T-helper 1 cell treated with Interleukin-12 subunit alpha and Interleukin-12 subunit beta and Interleukin-4 antibody, amounts not matched to agents 30 ng/mL and 1 ng/mL, for 36 hours (primary cell): ENCODE measurements around the gene ICAM5. TPM values are rescaled to one million over a fixed set of nuclear protein-coding genes. Genes with fewer than 3 reads are reported as not detected.

Experiments
- intact Hi-C: fragments of 100-400 bp; cut with micrococcal nuclease; formaldehyde crosslinking; loops from one replicate; pipeline ENCODE4 v1.15.1; 2024
- total RNA-seq: library from RNA; stranded (reverse); gene quantifications from 2 replicates; pipeline ENCODE4 v1.2.3, GENCODE V29; 2022

Gene ICAM5
- total RNA-seq, 1 donor from 2014 or later: 0.37 TPM

GRCh38 chr19:10290357-10290875, 664 bp downstream of the ICAM5 start:
- intact Hi-C loops: loop anchor here (2.0 kb wide), 1 partner anchor 222 kb away; no protein-coding TSS in a partner anchor

GRCh38 chr19:10290876-10291553, 1.3 kb downstream of the ICAM5 start:
- intact Hi-C loops: loop anchor here (2.0 kb wide), 1 partner anchor 222 kb away; no protein-coding TSS in a partner anchor

DNA sequence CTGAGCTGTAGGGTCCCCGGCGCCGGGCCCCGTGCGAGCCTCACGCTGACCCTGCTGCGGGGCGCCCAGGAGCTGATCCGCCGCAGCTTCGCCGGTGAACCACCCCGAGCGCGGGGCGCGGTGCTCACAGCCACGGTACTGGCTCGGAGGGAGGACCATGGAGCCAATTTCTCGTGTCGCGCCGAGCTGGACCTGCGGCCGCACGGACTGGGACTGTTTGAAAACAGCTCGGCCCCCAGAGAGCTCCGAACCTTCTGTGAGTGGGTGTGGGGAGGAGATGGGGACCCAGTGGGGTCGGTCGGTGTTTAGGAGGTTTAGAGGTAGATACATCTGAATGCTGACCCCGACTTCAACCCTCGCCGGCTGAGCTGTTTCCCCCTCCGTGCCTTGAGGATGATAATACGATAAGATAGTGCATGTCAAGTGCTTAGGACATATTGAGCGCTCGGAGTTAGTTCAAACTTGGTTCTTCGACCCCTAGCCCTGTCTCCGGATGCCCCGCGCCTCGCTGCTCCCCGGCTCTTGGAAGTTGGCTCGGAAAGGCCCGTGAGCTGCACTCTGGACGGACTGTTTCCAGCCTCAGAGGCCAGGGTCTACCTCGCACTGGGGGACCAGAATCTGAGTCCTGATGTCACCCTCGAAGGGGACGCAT, 1.9 kb downstream of the ICAM5 start:
- intact Hi-C loops: loop anchor here (2.0 kb wide), 1 partner anchor 221 kb away; no protein-coding TSS in a partner anchor

DNA sequence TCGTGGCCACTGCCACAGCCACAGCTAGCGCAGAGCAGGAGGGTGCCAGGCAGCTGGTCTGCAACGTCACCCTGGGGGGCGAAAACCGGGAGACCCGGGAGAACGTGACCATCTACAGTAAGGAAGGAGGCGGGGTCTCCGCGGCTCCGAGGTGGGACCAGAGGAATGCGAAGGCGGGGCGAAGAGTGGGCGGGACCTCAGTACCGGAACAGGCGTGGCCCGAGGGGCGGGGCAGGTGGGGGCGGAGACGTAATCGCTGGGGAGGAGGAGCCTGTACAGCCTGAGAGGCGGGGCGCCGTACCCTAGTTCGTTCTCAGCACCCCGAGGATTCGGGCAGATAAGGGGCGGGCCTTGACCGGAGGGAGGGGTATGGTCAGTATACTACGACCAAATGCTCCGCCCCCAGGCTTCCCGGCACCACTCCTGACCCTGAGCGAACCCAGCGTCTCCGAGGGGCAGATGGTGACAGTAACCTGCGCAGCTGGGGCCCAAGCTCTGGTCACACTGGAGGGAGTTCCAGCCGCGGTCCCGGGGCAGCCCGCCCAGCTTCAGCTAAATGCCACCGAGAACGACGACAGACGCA, 2.5 kb downstream of the ICAM5 start:
- intact Hi-C loops: no loop called here

- intact Hi-C loops: no loop called here
Observed at GRCh38 chr19:10292789-10293636, 3.3 kb downstream of the ICAM5 start.

- intact Hi-C loops: loop anchor here (2.0 kb wide), 1 partner anchor 23 kb away; the partner anchor contains the start of gene FDX2
Observed at GRCh38 chr19:10293637-10294367, 4.0 kb downstream of the ICAM5 start.

DNA sequence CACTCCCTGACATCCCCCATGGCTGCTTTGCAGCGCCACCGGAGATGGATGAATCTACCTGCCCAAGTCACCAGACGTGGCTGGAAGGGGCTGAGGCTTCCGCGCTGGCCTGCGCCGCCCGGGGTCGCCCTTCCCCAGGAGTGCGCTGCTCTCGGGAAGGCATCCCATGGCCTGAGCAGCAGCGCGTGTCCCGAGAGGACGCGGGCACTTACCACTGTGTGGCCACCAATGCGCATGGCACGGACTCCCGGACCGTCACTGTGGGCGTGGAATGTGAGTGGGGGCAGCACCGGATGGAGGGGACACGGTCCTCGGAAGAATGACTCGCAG, 4.6 kb downstream of the ICAM5 start:
- intact Hi-C loops: loop anchor here (2.0 kb wide), 1 partner anchor 22 kb away; the partner anchor contains the start of gene FDX2

- intact Hi-C loops: loop anchor here (1.0 to 2.0 kb wide), 3 partner anchors 9 to 38 kb away; partner anchors contain the start of genes FDX2, ICAM4 and RAVER1
Observed at GRCh38 chr19:10295305-10295846, 5.6 kb downstream of the ICAM5 start.

DNA sequence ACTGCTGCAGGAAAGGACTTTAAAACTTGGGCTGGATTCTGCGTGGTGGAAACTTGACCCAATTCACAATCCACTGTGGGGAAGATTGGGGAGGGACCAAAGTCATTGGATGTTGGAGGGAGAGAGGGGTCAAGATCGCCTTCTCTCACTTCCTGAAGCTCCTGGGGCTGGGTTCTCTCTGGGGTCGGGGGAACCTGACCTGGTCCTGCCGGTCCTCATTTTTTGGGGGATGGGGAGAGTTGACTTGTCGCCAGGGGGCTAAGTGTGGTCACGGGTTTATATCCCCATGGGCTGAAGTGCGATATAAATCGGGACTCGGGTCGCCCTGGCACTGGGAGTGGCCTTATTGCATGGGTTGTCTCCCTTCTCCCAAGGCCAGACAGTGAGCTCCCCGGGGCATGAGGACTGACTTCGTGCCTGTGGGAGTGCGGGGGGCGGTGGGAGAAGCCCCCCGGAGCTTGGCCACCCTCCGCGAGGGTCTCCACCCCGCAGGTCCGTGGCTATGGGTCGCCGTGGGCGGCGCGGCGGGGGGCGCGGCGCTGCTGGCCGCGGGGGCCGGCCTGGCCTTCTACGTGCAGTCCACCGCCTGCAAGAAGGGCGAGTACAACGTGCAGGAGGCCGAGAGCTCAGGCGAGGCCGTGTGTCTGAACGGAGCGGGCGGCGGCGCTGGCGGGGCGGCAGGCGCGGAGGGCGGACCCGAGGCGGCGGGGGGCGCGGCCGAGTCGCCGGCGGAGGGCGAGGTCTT, 6.3 kb downstream of the ICAM5 start:
- intact Hi-C loops: loop anchor here (1.0 to 2.0 kb wide), 3 partner anchors 10 to 37 kb away; partner anchors contain the start of genes FDX2, ICAM4 and RAVER1

- intact Hi-C loops: no loop called here
Observed at GRCh38 chr19:10299545-10300458, 10.1 kb downstream of the ICAM5 start.

- intact Hi-C loops: no loop called here
Observed at GRCh38 chr19:10305139-10305806, 15.5 kb downstream of the ICAM5 start.

DNA sequence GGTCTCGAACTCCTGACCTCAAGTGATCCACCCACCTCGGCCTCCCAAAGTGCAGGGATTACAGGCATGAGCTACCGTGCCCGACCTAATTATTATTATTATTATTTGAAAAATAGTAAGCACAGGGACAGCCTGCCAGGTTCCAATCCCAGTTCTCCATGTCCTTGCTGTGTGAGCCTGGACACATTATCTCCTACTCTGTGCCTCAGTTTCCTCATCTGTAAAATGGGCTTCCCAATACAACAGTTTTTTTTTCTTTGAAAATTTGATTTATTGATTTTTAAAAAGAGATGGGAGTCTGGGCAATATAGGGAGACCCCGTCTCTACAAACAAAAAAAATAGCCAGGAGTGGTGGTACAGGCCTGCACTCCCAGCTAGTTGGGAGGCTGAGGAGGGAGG, 16.6 kb downstream of the ICAM5 start:
- intact Hi-C loops: no loop called here

DNA sequence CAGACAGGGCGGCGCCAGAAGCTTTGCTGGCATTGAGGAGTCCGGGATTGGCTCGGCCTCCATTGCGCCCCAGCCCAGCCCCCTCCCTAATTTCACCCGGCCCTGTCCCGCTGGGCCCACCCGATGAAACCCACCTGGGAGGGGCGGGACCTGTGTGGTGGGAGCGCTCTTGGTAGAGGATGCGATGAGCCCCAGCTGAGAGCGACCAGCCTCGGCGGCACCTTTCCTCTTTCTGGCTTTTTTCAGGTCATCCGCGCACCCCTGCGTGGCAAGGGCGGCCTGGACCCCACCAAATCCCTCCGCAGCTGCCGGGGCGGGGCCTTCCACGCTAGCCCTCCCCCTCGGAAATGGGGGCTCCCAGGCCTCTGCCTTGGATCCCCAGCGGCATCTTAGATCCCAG, 19.7 kb downstream of the ICAM5 start, which contains the start of gene ZGLP1:
TSS of gene ZGLP1 (minus strand) at position 393 of the 400 bp plus-strand sequence.
- intact Hi-C loops: no loop called here

DNA sequence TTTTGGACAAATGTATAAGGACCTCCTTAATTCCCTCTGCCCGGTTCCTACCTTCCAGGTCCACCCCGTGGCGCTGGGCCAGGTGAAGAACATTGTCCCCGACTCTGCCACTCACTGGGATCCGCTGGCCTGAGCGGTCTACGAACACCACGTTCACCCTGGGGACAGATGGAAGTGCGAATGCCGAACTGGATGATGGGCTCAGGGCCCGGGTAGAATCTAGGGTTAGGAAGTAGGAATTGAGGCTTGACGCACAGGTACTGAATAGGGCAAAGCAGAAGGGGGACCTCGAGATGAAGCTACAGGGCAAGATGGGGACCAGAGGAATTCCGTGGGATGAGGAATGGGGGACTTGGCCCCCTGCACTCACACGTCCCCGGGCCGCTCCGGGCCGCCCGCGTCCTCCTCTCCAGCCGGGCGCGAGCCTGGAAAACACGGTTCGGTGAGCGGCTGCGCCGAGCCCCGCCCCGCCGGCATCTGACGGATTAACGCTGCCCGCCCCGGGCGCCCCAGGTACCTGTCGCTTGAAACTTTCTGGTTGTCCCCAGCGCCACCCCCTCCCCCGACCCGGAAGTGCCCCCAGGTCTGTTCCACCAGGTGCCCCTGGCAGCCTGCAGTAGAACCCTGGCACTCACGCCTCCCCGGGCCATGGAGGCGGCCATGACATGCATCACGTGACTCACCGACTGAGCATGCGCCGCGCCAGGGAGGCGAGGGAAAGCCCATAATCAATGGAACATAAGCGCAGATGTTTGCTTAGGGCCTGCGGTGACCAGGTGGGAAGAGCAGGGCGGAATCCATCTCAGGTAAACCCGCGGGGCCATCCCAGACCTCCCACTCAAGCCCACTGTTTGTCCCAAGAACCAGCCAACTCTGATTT, 25.8 kb downstream of the ICAM5 start, which contains the start of gene FDX2:
TSS of gene FDX2 (minus strand) at position 681 of the 880 bp plus-strand sequence. CDS start at position 662, 19 bp downstream.
- intact Hi-C loops: loop anchor here (1.0 to 5.0 kb wide), 4 partner anchors 18 to 67 kb away; partner anchors contain the start of genes ICAM1, RAVER1 and TYK2

DNA sequence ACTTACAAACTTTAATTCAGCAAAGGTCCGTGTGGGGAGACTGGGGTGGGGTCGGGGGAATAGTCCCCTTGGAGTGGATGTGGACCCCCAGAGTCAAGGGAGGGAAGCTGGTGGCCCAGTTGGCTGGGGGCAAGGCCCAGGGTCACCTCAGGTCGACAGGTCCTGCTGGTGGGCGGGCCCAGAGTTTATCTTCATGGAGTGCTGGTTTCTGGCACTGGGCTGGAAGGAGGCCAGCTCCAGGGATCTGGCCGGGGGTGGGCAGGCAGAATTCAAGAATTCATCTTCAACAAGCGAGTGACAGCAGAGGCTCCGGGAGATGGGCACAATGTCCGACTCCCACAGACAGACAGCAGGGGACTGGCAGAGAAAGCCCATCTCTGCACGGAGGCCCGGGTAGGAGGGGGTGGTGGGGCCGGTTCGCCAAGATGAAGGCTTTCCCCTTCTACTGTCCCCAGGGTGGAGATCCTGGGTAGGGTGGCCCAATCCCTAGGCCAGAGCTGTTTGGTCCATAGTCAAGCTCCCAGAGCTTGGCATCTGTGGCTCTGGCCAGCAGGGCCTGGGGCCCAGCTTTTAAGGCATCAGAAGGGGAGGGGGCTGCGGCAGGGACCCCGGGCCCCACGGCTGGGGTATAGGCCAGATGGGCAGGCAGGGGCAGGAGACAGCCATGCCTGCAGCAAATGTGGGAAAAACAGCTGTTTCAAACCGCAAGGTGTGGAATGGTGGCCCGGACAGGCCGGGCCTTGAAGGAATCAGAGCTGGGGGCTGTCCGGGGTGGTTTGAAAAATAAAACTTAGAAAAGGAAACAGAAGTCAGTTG, 26.7 kb downstream of the ICAM5 start:
- intact Hi-C loops: loop anchor here (1.0 to 5.0 kb wide), 4 partner anchors 17 to 66 kb away; partner anchors contain the start of genes ICAM1, RAVER1 and TYK2
